ENCODE data around the gene CYP4F8.
"Not testable (repeated sequence)": the region's sequence is repeated elsewhere in the genome, so short reads cannot be mapped to it uniquely, and the experiment has no call there.

Gene CYP4F8

GRCh38 chr19:15614507-15615379, at the start of gene CYP4F8:
Gene CYP4F8 (plus strand): TSS chr19:15615218. CDS start chr19:15615617, 399 bp downstream.
- in situ Hi-C loops (cut with HindIII; ENCODE audit: low sequenced_read_pairs): no loop called here

GRCh38 chr19:15570420-15570819, 44.6 kb upstream of the CYP4F8 start:
- in situ Hi-C loops (cut with HindIII; ENCODE audit: low sequenced_read_pairs): no loop called here

- in situ Hi-C loops (cut with HindIII; ENCODE audit: low sequenced_read_pairs): no loop called here
Measured at GRCh38 chr19:15575406-15575805, 39.6 kb upstream of the CYP4F8 start.

GRCh38 chr19:15576526-15577156, 38.4 kb upstream of the CYP4F8 start:
- in situ Hi-C loops (cut with HindIII; ENCODE audit: low sequenced_read_pairs): no loop called here

GRCh38 chr19:15577184-15577771, 37.7 kb upstream of the CYP4F8 start:
- in situ Hi-C loops (cut with HindIII; ENCODE audit: low sequenced_read_pairs): no loop called here

- in situ Hi-C loops (cut with HindIII; ENCODE audit: low sequenced_read_pairs): no loop called here
Measured at GRCh38 chr19:15583346-15583745, 31.7 kb upstream of the CYP4F8 start.

- in situ Hi-C loops (cut with HindIII; ENCODE audit: low sequenced_read_pairs): no loop called here
Measured at GRCh38 chr19:15584095-15584494, 30.9 kb upstream of the CYP4F8 start.

- in situ Hi-C loops (cut with HindIII; ENCODE audit: low sequenced_read_pairs): no loop called here
Measured at GRCh38 chr19:15584541-15585115, 30.4 kb upstream of the CYP4F8 start.

GRCh38 chr19:15587663-15588062, 27.4 kb upstream of the CYP4F8 start:
- in situ Hi-C loops (cut with HindIII; ENCODE audit: low sequenced_read_pairs): no loop called here

- in situ Hi-C loops (cut with HindIII; ENCODE audit: low sequenced_read_pairs): no loop called here
Measured at GRCh38 chr19:15588265-15588664, 26.8 kb upstream of the CYP4F8 start.

GRCh38 chr19:15589760-15590451, 25.1 kb upstream of the CYP4F8 start:
- in situ Hi-C loops (cut with HindIII; ENCODE audit: low sequenced_read_pairs): no loop called here

- in situ Hi-C loops (cut with HindIII; ENCODE audit: low sequenced_read_pairs): no loop called here
Measured at GRCh38 chr19:15591796-15592195, 23.2 kb upstream of the CYP4F8 start.

GRCh38 chr19:15592506-15592905, 22.5 kb upstream of the CYP4F8 start:
- in situ Hi-C loops (cut with HindIII; ENCODE audit: low sequenced_read_pairs): not testable (repeated sequence)

- in situ Hi-C loops (cut with HindIII; ENCODE audit: low sequenced_read_pairs): not testable (repeated sequence)
Measured at GRCh38 chr19:15593766-15594165, 21.3 kb upstream of the CYP4F8 start.

- in situ Hi-C loops (cut with HindIII; ENCODE audit: low sequenced_read_pairs): no loop called here
Measured at GRCh38 chr19:15595069-15595468, 19.9 kb upstream of the CYP4F8 start.

GRCh38 chr19:15607978-15608925, 6.8 kb upstream of the CYP4F8 start:
- in situ Hi-C loops (cut with HindIII; ENCODE audit: low sequenced_read_pairs): not testable (repeated sequence)

- in situ Hi-C loops (cut with HindIII; ENCODE audit: low sequenced_read_pairs): no loop called here
Measured at GRCh38 chr19:15609261-15609660, 5.8 kb upstream of the CYP4F8 start.

- in situ Hi-C loops (cut with HindIII; ENCODE audit: low sequenced_read_pairs): no loop called here
Measured at GRCh38 chr19:15612342-15612741, 2.7 kb upstream of the CYP4F8 start.

- in situ Hi-C loops (cut with HindIII; ENCODE audit: low sequenced_read_pairs): no loop called here
Measured at GRCh38 chr19:15613338-15613737, 1.7 kb upstream of the CYP4F8 start.

GRCh38 chr19:15615526-15615925, 508 bp downstream of the CYP4F8 start:
- in situ Hi-C loops (cut with HindIII; ENCODE audit: low sequenced_read_pairs): no loop called here

Data from DLD1 (cell line).